Stimulated activated CD4-positive, alpha-beta T cell treated with anti-CD3 and anti-CD28 coated beads, Interleukin-12 subunit alpha, Interleukin-12 subunit beta, amount 100 ng/mL, for 4 hours (primary cell): Measurements from ENCODE around the gene IGSF6.

ENCODE experiments used
- DNase-seq: peaks from one replicate; pipeline ENCODE4 v3.0.0-alpha.2; 2020

Gene IGSF6

GRCh38 chr16:21598701-21599121 is 53.7 kb downstream of the IGSF6 start:
- no peak for DNase-seq

DNA sequence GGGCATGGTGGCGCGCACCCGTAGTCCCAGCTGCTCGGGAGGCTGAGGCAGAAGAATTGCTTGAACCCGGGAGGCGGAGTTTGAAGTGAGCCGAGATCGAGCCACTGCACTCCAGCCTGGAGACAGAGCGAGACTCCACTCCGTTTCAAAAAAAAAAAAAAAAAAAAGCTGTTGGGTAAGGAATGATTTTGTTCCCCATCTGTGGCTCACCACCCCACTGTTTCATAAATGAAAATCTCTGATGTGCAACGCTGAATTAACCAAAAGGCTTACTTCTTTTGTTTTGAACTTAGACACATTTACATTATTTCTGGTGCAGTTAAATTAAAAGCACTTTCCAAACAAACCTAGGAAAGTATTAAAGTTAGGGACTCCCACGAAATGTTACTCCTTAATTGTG is 54.2 kb downstream of the IGSF6 start:
- DNase-seq = no peak

DNA sequence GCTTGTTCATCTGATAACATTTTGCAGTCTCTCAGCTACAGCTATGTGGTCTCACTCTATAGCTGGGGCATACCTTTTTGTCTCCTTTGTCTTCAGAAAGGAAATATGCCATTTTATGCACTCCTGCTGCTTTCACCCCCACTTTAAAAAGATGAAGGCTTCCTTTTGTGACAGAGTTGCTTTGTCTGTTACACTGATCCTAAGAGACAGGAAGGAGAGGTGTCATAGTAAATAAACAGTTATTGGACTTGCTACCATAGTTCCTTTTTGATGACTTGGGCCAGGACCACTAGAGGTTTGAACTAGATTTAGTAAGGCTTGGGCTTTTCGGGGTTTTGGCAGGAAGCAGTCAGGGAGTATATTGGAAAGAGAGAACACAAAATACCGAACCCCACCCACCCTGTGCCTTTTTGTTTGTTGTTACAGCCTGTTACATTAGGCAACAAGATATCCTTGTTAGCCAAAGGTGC is 54.8 kb downstream of the IGSF6 start:
- DNase-seq = no peak

- no peak for DNase-seq
These were observed 58.7 kb downstream of the IGSF6 start for GRCh38 chr16:21593530-21594289.

GRCh38 chr16:21592191-21592590 is 60.2 kb downstream of the IGSF6 start:
- no peak for DNase-seq

DNA sequence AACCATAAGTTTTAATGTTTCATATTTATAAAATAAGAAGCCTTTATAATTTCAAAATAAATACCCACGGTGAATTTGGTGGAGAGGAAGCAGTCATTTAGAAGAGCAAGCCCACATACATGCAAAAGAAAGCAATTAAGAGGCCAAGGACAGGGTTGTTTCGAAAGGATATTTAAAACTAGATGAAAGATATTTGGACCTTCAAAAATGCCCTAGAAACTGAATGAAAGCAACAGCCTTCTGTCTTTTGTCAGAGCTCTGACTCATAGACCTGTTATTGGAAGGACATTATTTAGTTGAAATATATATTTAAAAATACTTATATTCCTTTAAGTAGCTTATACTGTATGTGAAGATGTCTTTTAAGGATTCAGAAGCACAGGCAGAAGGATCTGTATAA is 61.6 kb downstream of the IGSF6 start:
- DNase-seq = no peak

- no peak for DNase-seq
These were observed 62.1 kb downstream of the IGSF6 start for GRCh38 chr16:21590287-21590686.

- DNase-seq = no peak
These were observed 62.9 kb downstream of the IGSF6 start for GRCh38 chr16:21589551-21589950.
